GM19324 (cell line): ENCODE data around the gene IQUB.
"Not testable (repeated sequence)": the region's sequence is repeated elsewhere in the genome, so short reads cannot be mapped to it uniquely, and the experiment has no call there.

Experiments used
- ATAC-seq: cut with Tn5 transposase; IDR thresholded peaks from one replicate; pipeline ENCODE4 v1.9.1; 2021; ENCODE audit warnings: mild to moderate bottlenecking, moderate library complexity; ENCODE audit not compliant: unreplicated experiment, low FRiP score

IQUB gene

GRCh38 chr7:123548406-123548805 is 14.0 kb upstream of the IQUB start:
- no peak for ATAC-seq

- no peak for ATAC-seq
Measured at GRCh38 chr7:123539871-123540270, 5.5 kb upstream of the IQUB start.

- ATAC-seq: no peak
Measured at GRCh38 chr7:123538897-123539296, 4.5 kb upstream of the IQUB start.

- no peak for ATAC-seq
Measured at GRCh38 chr7:123538189-123538714, 3.9 kb upstream of the IQUB start.

- ATAC-seq: no peak
Measured at GRCh38 chr7:123537026-123537642, 2.7 kb upstream of the IQUB start.

GRCh38 chr7:123535517-123535916 is 1.1 kb upstream of the IQUB start:
- no peak for ATAC-seq

- ATAC-seq: peak; percentile 7
Measured at GRCh38 chr7:123533929-123534382, 439 bp downstream of the IQUB start.

GRCh38 chr7:123533553-123533917 is 860 bp downstream of the IQUB start:
- ATAC-seq: no peak

GRCh38 chr7:123532788-123533552 is 1.4 kb downstream of the IQUB start:
- peak; percentile 27 for ATAC-seq

GRCh38 chr7:123532343-123532742 is 2.1 kb downstream of the IQUB start:
- peak; percentile 4 for ATAC-seq

- ATAC-seq: not testable (repeated sequence)
Measured at GRCh38 chr7:123530035-123530591, 4.3 kb downstream of the IQUB start.

GRCh38 chr7:123528265-123528664 is 6.1 kb downstream of the IQUB start:
- ATAC-seq: no peak

- not testable (repeated sequence) for ATAC-seq
Measured at GRCh38 chr7:123527712-123528225, 6.6 kb downstream of the IQUB start.

GRCh38 chr7:123526533-123526932 is 7.9 kb downstream of the IQUB start:
- not testable (repeated sequence) for ATAC-seq

- ATAC-seq: no peak
Measured at GRCh38 chr7:123522066-123522465, 12.3 kb downstream of the IQUB start.

- no peak for ATAC-seq
Measured at GRCh38 chr7:123505221-123505620, 29.2 kb downstream of the IQUB start.

- ATAC-seq: no peak
Measured at GRCh38 chr7:123502201-123502600, 32.2 kb downstream of the IQUB start.

GRCh38 chr7:123500878-123501489 is 33.4 kb downstream of the IQUB start:
- no peak for ATAC-seq

- ATAC-seq: no peak
Measured at GRCh38 chr7:123499211-123499970, 35.0 kb downstream of the IQUB start.

- no peak for ATAC-seq
Measured at GRCh38 chr7:123498601-123499000, 35.8 kb downstream of the IQUB start.
